GM12878 (cell line): Measurements from ENCODE around the gene NFYC. TPM values are rescaled to one million over a fixed set of nuclear protein-coding genes. Genes with fewer than 3 reads are reported as not detected.

Experiments
- BHLHE40 ChIP-seq, 2 experiments: fragments of 450-650 bp in 1 of 2; IDR thresholded peaks; 2 replicates each; pipeline ENCODE4 v1.6.1; 2011 to 2017; ENCODE audit warnings: low read depth in 2 of 2, borderline replicate concordance in 1 of 2, improper control_type of control experiment in 1 of 2, low read length in 1 of 2, mild to moderate bottlenecking in 1 of 2
- CEBPB ChIP-seq, 2 experiments: fragments of 150-350 bp in 1 of 2; IDR thresholded peaks; 2 replicates each; pipeline ENCODE4 v1.6.1; 2012 to 2014; ENCODE audit warnings: low read depth in 2 of 2, low read length in 2 of 2, borderline replicate concordance in 1 of 2, inconsistent platforms in 1 of 2
- CREB1 ChIP-seq: IDR thresholded peaks from 2 replicates; pipeline ENCODE4 v1.6.1; 2012; ENCODE audit warnings: low read depth, mild to moderate bottlenecking, inconsistent platforms
- CUX1 ChIP-seq: IDR thresholded peaks from 2 replicates; pipeline ENCODE4 v1.6.1; 2012; ENCODE audit warnings: improper control_type of control experiment, low read depth, low read length; ENCODE audit not compliant: insufficient replicate concordance
- POLR2AphosphoS2 ChIP-seq: IDR thresholded peaks from 2 replicates; pipeline ENCODE4 v1.6.1; 2011; ENCODE audit warnings: low read depth, mild to moderate bottlenecking, low read length, improper control_type of control experiment, moderate library complexity
- SREBF2 ChIP-seq: IDR thresholded peaks from 2 replicates; pipeline ENCODE4 v1.6.1; 2012; ENCODE audit warnings: mild to moderate bottlenecking, low read length
- ZNF217 ChIP-seq: fragments of 450-650 bp; IDR thresholded peaks from 2 replicates; pipeline ENCODE4 v1.6.1; 2017; ENCODE audit warnings: antibody characterized with exemption, mild to moderate bottlenecking
- ZNF384 ChIP-seq: IDR thresholded peaks from 2 replicates; pipeline ENCODE4 v1.6.1; 2012; ENCODE audit warnings: low read depth, mild to moderate bottlenecking, low read length, improper control_type of control experiment, borderline replicate concordance
- polyA plus RNA-seq, 11 experiments: library from polyadenylated mRNA; depleted of rRNA in 4 of 11; unstranded in 6 of 11; stranded (reverse) in 5 of 11; fragments of >200 nt; fragmentation: Nextera tagmentation in 4 of 11; fragmentation: Illumina TruSeq in 1 of 11; extraction: Ambion mirVana in 4 of 11; extraction: Trizol in 1 of 11; gene quantifications; 1 replicate in 1 of 11; 2 replicates in 10 of 11; pipeline versions ENCODE4 v1.2.1 to v1.2.3, GENCODE V29; 2011 to 2016; ENCODE audit warnings: inconsistent platforms in 2 of 11, missing spikeins in 2 of 11, low read depth in 1 of 11
- total RNA-seq, 4 experiments: library from RNA; depleted of rRNA in 3 of 4; stranded (reverse); fragments of >200 nt in 3 of 4; fragmentation: Illumina TruSeq in 1 of 4; extraction: Trizol in 1 of 4; gene quantifications; 2 replicates each; pipeline versions ENCODE4 v1.2.1 to v1.2.3, GENCODE V29; 2013 to 2021

NFYC gene
- total and polyA plus RNA-seq, 10 of the 15 experiments (the other 5 are each of a cell fraction or from before 2014, with no cell fraction given): 4.3 to 84.2 (median 58.3) TPM

- TF ChIP-seq CUX1 (no peak), POLR2AphosphoS2 (no peak), CREB1 (no peak), ZNF217 (no peak), SREBF2 (no peak), ZNF384 (no peak), BHLHE40 (IDR thresholded peaks at IDR 0.05; ENCODE audit: borderline replicate concordance in 1 of 2, low read depth in 2 of 2, low read length in 1 of 2) (no peak), CEBPB (IDR thresholded peaks at IDR 0.05; ENCODE audit: borderline replicate concordance in 1 of 2, low read depth in 2 of 2, low read length in 2 of 2) (no peak)
These were observed 90.1 kb downstream of the NFYC start (continued) for GRCh38 chr1:40781608-40781971.
